ENCODE data around the gene PAX4.

GRCh38 chr7:127591591-127591990 is 26.4 kb downstream of the PAX4 start:
- TF ChIP-seq CTCF (conservative IDR thresholded peaks at IDR 0.05; ENCODE audit: low read depth, low read length) (no peak), POLR2A (IDR thresholded peaks at IDR 0.05; ENCODE audit: low read depth, low read length) (no peak), FOS (IDR thresholded peaks at IDR 0.05; ENCODE audit: low read depth, low read length) (no peak), SMC3 (IDR thresholded peaks at IDR 0.05; ENCODE audit: low read depth, low read length) (no peak), RAD21 (IDR thresholded peaks at IDR 0.05; ENCODE audit: low read length) (no peak), ELK1 (IDR thresholded peaks at IDR 0.05; ENCODE audit: borderline replicate concordance, low read depth, low read length) (no peak), MAFK (IDR thresholded peaks at IDR 0.05; ENCODE audit: low read depth, low read length) (no peak), CEBPB (IDR thresholded peaks at IDR 0.05; ENCODE audit: low read depth, low read length) (no peak), RFX5 (IDR thresholded peaks at IDR 0.05; ENCODE audit: low read depth, low read length) (no peak), BHLHE40 (IDR thresholded peaks at IDR 0.05; ENCODE audit: low read depth, low read length) (no peak), MAZ (IDR thresholded peaks at IDR 0.05; ENCODE audit: borderline replicate concordance, low read depth, low read length) (no peak)

Measured in IMR-90 (cell line).